Fibroblast of lung (primary cell): ENCODE results near the gene KIR2DL3.
"Not testable (repeated sequence)": the region's sequence is repeated elsewhere in the genome, so short reads cannot be mapped to it uniquely, and the experiment has no call there.

Experiments used
- CTCF ChIP-seq, 2 donors: IDR thresholded peaks in 1 of 2; conservative IDR thresholded peaks in 1 of 2; 1 replicate in 1 of 2; 2 replicates in 1 of 2; pipeline ENCODE4 v1.5.1; 2011 to 2012; ENCODE audit warnings: low read length in 2 of 2, control low read depth in 1 of 2, inconsistent platforms in 1 of 2, low read depth in 1 of 2, mild to moderate bottlenecking in 1 of 2
- EZH2 ChIP-seq: IDR thresholded peaks from 2 replicates; pipeline ENCODE4 v1.5.1; 2012; ENCODE audit warnings: low read length, control low read depth, mild to moderate bottlenecking; ENCODE audit errors: missing control alignments

GRCh38 chr19:54758577-54758976 is 20.3 kb downstream of the KIR2DL3 start:
- not testable (repeated sequence) for TF ChIP-seq CTCF (conservative IDR thresholded peaks at IDR 0.05 in 1 of 2, IDR thresholded peaks at IDR 0.05 in 1 of 2; ENCODE audit: low read depth in 1 of 2, low read length in 2 of 2); EZH2
